ENCODE data around the gene GADD45A.

GRCh38 chr1:67683766-67684525, 1.1 kb upstream of the GADD45A start:
- TF ChIP-seq CTCF (IDR thresholded peaks at IDR 0.05; ENCODE audit: insufficient read depth, low read depth, low read length) (no peak), EZH2 (IDR thresholded peaks at IDR 0.05; ENCODE audit: insufficient read depth, low read length) (no peak)
